CD4-positive, alpha-beta T cell treated with Interleukin-15 for 1 hour (primary cell): Measurements from ENCODE around the gene PIK3R5.

Experiments used
- DNase-seq: peaks from one replicate; pipeline ENCODE4 v3.0.0-alpha.2; 2020

Gene PIK3R5

DNA sequence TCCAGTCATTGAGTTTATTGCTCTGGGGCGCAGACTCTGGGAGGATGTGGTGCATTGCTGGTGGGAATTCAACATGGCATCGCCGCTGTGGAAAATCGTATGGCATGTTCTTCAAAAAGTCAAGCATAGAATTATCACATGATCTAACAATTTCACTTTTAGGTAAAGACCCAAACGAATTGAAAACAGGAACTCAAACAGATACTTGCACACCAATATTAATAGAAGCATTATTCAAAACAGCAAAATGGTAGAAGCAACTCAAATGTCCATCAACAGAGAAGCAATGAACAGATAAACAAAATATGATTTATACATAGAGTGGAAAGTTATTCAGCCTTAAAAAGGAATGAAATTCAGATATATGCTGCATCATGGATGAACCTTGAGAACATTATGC lies 113.9 kb downstream of the PIK3R5 start:
- no peak for DNase-seq

DNA sequence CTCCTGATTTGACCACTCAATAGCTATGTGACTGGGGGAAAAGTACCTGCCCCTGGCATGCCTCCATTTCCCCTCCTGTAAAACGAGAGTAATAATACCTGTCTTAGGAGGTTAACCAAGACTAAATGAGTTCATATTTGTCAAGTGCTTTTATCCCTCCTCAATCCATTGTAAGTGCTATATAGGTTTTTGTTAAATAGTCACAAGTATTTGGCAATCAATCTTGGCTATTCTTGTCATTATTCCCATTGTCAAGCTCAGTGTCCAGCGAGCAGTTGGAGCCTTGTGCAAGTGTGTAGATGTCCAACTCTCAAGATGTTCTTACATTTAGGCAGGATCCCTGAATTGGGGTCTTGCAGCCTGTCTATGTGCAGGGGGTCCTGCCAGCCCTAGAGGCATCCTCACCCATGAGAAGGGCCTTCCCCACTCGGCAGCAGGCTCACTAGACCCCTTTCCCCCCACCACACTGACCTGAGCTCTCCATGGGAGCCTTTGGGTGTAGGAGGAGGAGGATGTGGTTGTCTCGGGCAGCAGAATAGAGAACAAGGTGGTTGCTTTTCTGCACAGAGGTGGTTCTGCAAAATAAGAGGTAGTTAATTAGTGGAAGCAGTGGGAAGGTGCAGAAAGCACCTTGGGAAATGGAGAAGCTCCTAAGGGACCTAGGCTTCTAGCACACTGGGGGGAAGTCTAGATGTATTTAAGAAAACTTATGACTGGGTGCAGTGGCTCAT lies 116.0 kb downstream of the PIK3R5 start:
- DNase-seq = no peak

DNA sequence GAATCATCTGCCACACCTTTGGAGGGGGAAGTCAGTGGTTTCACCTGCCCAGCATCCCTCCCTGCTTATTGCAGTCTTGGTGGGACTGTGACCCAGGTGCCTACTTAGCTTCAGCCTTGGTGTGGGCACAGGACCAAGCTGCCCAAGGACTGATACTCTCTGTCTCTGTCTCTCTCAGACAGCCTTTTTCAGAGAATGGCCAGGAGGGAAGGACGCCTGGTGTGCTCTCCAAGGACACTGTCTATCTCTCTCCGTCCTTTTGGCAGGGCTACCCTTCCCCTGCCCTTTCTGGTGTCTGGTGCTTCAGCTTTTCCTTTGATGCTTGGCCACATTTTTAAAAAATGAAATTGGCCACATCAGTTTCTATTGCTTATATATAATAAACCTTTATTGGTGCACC lies 117.6 kb downstream of the PIK3R5 start:
- no peak for DNase-seq

DNA sequence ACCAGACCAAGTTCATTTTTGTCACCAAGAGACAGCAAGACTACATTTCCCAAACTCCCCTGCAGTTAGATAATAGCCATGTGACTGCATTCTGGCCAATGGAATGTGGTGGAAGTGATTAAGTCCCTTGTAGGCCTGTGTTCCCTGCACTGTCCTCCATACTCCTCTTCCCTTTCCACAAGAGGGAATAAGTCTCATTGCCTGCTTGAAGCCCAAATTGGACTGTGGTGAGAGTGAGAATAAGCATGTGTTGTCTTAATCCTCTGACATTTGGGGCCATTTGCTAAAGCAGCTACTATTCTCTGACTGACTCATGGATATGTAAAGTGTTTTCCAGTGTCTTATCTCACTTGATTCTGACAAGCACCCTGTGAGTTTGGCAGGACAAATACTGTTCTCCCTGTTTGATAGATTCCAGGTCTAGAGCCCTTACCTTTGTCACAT lies 118.7 kb downstream of the PIK3R5 start:
- no peak for DNase-seq

DNA sequence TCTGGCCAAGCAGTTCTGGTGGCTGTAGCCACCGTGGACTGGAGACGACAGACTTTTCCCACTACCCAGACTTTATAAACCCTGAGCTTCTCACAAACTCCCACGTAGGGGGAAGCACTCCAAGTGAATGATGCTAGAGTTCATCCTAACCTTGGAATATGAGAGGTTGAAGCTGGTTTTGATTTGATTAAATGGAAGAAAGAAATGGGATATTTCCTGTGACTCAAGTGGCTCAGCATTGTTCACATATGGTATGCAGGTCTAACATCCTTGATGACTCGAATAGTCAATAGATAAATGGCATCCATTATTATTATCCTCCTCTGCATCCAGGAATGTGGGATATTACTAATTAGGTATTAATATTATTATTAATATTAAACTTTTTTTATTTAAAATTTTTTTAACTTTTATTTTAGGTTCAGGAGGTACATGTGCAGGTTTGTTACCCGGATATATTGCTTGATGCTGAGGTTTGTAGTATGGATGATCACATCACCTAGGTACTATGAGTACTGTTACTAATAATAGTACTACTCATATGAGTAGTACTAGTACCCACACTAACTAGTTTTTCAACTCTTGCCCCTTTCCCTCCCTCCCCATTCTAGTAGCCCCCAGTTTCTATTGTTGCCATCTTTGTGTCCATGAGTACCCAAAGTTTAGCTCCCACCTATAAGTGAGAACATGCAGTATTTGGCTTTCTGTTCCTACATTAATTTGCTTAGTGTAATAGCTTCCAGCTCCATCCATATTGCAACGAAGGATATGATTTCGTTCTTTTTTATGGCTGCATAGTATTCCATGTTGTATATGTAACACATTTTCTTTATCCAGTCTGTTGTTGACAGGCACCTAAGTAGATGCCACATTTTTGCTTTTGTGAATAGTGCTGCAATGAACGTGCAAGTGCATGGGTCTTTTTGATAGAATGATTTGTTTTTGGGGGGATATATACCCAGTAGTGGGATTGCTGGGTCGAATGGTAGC lies 121.0 kb downstream of the PIK3R5 start:
- no peak for DNase-seq

DNA sequence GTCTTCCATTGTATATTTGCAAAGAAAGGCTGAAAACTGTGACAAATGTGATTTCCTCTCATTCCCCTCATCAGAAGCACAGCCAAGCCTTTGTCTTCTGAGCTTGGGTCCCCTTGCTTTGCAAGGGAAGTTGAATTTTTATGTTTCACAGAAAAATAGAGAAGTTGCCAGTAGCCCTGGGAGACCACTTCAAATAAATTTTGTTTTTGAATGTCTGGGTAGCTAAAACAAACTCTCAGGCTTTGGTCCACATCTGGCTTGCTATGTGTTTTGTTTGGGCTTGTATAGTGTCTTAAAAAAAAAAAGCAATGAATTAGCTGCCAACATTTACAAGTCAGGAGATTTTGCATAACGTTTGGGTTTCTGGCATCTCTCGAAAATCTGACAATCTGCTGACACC lies 122.2 kb downstream of the PIK3R5 start:
- DNase-seq = no peak

DNA sequence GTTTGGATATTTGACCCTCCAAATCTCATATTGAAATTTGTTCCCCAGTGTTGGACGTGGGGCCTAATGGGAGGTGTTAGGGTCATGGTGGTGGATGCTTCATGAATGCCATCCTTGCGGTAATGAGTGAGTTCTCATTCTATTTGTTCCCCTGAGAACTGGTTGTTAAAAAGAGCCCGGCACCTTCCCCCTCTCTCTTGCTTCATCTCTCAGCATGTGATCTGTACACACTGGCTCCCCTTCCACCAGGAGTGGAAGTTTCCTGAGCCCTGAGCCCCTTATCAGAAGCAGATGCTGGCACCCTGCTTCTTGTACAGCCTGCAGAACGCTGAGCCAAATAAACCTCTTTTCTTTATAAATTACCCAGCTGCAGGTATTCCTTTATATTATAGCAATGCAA lies 123.7 kb downstream of the PIK3R5 start:
- no peak for DNase-seq

DNA sequence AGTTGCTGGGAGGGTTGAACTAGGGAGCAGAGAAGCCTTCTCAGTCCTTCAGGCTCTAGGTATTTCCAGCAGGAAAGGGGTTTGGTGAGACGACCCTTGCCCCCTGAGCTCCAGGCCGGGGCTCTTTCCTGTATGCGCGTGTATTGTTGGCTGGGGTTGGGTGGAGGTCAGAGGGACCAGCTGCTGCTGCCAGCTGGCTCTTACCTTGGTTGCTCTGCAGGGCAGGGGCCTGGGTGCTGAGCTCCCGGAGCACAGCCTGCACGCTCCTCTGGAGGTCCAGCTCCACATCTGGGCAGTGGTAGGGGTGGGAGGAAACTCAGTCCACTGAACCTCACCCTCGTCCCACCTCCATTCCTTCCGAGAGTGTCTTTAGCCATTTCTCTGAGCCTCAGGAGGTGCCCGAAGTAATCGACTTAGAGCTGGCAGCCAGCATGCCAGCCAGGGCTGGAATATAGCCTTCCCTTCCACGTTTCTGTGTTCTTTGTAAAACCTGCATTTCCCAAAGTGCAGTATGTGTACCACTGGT lies 126.0 kb downstream of the PIK3R5 start:
- DNase-seq = no peak

DNA sequence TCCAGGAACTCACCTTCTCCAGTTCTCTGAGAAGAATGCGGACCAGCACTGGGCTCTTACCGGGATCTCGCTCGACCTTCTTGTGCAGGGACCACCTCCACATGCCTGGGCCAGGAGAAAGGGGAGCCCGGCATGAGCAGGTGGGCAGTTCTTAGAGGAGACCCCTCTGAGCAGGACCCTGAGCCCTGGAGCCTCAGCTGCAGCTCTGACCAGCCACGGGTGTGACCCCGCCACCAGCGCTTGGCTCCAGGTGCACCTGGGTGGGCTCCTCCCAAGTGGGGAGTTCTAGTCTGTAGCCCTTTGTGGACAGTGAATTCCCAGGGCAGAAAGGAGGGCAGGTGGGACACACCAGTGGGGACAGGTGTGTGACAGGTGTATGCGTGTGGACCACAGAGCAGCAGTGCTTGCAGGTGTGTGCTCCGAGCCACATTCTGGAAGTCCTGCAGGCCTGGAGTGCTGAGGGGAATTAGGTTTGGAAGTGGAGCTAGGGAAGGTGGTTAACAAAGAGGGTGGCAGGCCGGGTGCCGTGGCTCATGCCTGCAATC lies 126.9 kb downstream of the PIK3R5 start:
- DNase-seq = no peak

DNA sequence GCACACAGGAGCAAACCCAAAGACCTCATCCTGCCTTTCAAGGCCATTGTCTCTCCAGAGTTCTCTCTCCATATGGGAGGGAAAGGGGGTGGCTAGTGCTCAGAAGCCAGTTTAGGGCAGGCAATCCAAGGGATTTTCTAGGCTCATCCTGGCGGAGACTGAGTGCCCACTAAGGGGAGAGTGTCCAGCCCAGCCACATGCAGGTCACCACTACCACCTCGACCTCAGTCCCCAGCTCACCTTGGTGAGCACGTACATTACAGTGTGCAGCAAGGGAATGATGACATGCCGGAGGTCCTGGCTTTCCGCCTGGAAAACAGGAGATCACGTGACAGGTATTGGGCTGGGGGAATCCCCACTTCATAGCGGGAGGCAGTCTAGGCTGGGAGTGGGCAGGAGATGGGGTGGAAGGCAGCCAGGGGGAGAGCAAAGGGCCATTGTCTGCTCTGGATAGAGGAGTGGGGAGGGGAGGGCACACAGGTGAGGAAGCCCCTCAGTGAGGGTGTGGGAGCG lies 127.9 kb downstream of the PIK3R5 start:
- DNase-seq = no peak

DNA sequence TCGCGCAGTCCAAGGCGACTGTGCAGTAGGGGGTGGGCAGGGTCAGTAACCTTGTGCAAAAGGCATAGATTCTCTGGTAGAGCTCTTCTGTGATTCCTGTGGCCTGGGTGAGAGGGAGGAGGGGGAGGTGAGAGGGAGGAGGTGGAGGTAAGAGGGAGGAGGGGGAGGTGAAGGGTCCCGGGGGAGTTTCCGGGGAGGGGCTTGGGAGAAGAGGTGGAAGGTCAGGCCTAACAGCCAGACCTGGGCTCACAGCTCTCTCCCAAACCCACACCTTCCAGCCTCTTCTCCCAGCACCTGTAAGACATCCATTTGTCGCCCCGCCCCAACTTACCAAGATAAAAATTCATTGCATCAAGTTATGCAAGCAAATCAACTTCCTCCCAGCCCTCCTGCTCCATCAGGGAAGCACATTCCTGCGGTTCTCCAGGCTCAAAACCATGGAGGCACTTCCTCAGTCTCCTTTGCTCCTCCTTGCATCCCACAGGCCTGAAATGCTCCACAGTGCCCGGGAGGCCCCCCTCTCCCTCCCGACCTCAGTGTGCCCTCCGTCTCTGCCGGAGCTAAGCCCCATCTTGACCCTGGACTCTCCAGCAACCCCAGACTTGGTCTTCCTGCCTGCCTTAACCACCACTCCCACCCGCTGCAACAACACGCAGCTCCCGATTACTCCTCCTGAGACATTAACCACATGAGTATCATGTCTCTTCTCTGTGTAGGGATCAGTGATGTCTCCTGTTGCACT lies 128.5 kb downstream of the PIK3R5 start:
- no peak for DNase-seq

DNA sequence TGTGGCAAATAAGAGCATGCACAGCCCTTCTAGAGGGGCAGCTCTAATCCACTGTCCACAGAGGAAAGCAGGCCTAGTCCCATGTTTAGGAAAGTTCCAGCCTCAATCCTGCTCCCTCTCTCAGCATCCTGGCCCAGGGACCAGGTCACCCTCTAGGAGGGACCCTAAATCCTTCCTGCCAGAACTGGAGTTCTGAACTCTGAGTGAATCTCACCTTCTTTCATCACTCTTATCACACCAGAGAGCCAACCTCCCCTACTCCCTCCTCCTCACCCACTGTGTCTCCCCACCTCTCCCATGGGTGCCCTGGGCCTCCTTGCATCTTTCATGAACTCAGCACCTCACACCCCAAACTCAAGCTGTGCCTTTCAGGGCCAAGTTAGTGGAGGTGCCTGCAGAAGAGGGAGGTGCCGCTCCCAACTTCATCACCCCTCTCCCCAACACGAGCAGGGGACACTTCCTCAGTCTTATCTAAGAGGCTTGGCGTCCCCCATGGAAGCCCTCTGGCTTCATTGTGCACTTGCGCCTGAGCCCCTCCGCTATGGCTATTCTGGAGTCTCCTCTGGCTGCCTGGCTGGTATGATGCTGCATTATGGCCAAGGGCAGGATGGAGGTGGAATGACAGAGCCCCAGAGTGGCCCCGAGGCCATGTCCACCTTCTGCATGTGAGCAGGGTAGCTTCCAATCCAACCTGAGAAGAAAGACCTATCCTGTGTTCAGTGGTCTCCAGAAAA lies 129.7 kb downstream of the PIK3R5 start:
- no peak for DNase-seq

DNA sequence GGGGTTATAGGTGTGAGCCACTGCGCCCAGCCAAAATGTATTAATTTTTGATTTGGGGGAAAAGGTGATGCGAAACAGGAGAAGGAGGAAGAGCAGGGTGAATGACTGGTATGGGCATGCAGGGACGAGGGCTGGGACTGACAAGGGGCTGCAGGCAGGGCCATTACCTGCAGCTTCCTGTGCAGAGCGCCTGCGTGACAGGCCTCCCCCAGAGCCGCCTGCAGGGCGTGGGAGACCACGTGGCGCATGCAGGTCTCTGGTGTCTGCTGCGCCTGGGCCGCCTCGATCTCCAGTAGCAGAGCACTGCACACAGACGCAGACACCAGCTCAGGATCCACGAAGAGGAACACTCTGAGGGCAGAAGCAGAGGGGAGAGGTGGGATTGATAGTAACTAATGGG lies 130.4 kb downstream of the PIK3R5 start:
- DNase-seq = no peak

DNA sequence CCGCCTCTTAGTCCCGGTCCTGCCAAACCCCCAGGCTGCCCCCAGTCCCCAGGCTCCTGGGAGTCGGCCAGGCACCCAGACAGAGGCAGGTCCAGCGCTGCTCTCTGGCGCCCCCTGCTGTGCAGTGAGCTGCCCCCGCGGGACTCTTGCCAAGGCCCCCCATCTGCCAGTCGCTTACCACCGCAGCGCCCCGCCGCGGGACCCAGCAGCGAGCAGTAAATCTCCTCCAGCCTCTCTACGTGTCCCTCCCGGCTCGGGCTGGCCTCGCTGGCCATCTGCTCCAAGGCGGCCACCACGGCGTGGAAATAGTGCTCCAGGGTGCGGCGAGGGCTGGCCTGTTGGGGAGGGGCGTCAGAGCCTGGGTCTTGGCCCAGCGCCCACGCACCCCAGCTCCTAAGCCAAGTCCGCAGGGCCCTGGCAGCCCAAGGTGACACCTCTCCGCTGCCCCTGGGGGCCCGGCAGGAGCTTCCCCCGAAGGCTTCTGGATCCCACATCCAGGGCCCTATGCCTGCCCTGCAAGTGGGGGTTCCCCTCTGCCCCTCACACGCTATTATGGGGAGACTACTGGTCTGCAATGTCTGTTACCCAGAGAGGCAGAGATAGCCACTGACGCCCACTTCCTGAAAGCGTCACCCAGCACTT lies 132.7 kb downstream of the PIK3R5 start:
- no peak for DNase-seq

DNA sequence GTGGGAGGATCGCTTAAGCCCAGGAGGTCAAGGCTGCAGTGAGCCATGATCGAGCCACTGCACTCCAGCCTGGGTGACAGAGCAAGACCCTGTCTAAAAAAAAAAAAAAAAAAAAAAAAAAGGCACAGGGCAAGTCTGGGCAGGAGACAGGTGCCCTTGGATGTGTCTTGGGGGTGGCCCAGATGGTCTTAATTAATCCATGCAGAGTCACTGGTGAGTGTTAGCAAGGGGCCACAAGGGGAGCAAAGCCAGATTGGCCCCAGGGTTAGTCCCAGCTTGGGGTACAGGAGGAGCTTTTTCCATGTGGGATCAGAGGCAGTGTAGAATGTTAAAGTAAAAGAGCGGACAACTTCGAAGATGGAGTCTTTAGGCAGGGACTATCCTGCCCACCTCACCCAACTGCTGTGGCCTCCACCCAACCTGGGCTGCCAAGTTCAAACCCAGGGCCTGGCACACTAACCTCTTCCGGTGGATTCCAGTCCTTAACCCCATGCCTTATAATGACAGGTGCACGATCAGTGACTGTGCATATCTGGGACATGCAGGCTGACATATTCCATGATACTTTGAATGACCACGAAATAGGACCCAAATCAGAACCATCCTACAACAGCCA lies 134.2 kb downstream of the PIK3R5 start:
- no peak for DNase-seq

DNA sequence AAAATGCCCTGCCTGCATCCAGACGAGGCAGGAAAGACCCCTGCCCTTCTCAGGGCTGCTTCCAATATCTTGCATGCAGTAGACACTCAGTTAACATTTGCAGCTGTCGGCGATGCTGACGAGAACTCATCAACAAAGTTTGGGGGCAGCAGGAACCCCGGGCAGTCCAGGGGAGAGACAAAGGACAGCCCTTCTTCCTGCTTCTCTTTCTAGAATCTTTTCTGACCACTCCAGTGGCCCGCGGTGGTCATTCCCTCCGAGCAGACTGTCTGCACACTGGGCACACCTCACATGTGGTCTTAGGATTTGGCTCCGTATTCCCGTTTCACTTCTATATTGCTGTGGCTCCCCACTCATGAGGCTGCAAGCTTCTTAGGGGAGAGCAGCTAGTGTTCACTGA lies 135.4 kb downstream of the PIK3R5 start:
- no peak for DNase-seq

DNA sequence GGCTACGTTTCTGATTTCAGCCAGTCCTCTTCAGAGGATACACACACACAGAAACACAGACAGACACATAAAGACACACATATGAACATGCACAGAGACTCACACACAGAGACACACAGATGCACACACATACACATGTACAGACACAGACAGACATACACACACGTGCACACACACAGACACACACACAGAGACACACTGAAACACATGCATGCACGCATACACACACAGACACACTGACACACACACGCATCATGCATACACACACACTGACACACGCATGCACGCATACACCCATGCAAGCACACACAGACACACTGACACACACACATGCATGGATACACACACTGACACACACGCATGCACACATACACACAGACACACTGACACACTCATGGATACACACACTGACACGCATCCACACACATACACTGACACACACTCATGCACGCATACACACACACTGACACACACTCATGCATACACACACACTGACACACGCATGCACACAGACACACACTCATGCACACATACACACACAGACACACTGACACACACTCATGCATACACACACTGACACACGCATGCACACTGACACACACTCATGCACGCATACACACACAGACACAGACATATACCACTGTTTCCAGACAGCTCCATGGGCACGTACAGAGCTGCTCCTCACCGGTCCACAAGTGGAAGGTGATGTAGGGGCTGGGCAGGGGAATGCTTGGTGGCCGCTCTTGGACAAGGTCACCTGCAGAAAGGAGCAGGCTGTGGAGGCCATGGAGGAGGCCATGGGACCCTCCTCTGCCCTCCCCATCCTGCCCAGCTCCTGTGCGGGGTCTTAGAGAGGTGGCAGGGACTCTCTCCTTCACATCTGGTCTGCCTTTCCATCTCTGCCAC lies 136.2 kb downstream of the PIK3R5 start:
- DNase-seq = no peak
